ENCODE measurements around the gene GTPBP3. TPM values are rescaled to one million over a fixed set of nuclear protein-coding genes. Genes with fewer than 3 reads are reported as not detected.

GTPBP3 gene
- total RNA-seq, 2 donors from 2014 or later, result 6.0 to 16.8 TPM

DNA sequence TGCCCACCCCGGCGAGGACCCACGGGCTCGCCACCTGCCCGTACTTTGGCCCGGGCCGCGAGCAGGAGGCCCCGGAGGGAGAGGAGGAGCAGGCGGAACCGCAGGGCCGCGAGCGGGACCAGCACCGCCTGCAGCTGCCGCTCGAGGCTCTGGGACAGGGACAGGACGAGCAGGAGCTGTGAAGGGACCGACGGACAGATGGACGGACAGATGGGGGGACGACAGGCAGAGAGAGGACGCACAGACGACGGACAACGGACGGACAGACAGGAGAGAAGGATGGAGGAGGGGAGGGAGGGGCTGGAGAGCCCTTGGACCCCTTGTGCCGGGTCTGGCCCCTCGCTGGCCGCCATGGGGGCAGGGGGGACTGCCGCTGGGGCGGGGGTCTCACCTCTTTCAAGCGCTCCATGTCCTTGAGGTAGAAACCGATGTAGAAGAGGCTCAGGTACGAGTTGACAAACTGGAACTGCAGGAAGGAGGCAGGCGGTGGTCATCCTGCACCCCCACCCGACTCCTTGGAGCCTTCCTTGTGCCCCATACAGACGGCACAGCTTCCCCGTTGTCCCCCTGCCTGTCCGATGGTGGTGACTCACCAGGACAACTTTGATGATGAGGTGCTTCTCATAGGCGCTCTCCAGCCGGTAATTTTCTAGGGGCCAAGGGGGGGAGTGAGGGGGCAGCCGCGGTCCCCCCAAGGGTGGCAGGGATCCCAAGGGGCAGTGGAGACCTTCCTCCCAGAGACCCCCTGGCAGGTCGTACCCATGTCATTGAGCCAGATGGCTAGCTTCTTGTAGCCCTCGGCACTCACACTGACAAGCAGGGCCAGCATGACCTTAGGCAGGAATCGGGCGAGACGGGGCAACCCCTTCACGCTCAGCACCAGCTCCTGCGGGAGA, 7.7 kb upstream of the GTPBP3 start:
- TF ChIP-seq, protein P1, sequence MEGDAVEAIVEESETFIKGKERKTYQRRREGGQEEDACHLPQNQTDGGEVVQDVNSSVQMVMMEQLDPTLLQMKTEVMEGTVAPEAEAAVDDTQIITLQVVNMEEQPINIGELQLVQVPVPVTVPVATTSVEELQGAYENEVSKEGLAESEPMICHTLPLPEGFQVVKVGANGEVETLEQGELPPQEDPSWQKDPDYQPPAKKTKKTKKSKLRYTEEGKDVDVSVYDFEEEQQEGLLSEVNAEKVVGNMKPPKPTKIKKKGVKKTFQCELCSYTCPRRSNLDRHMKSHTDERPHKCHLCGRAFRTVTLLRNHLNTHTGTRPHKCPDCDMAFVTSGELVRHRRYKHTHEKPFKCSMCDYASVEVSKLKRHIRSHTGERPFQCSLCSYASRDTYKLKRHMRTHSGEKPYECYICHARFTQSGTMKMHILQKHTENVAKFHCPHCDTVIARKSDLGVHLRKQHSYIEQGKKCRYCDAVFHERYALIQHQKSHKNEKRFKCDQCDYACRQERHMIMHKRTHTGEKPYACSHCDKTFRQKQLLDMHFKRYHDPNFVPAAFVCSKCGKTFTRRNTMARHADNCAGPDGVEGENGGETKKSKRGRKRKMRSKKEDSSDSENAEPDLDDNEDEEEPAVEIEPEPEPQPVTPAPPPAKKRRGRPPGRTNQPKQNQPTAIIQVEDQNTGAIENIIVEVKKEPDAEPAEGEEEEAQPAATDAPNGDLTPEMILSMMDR (IDR thresholded peaks at IDR 0.05), result no peak
- Histone ChIP-seq H3K27me3 (no peaks in the 10 kb centered on the region), H3K27ac (no peak overlapping the region), H3K4me1 (peaks cover 0 to 38% of the 10 kb centered on the region in 2 donors), H3K4me3 (no peak overlapping the region), H3K36me3 (no peaks in the 10 kb centered on the region), H3K9me3 (no peaks in the 10 kb centered on the region)
- no peak for DNase-seq (ENCODE audit: low spot score)

DNA sequence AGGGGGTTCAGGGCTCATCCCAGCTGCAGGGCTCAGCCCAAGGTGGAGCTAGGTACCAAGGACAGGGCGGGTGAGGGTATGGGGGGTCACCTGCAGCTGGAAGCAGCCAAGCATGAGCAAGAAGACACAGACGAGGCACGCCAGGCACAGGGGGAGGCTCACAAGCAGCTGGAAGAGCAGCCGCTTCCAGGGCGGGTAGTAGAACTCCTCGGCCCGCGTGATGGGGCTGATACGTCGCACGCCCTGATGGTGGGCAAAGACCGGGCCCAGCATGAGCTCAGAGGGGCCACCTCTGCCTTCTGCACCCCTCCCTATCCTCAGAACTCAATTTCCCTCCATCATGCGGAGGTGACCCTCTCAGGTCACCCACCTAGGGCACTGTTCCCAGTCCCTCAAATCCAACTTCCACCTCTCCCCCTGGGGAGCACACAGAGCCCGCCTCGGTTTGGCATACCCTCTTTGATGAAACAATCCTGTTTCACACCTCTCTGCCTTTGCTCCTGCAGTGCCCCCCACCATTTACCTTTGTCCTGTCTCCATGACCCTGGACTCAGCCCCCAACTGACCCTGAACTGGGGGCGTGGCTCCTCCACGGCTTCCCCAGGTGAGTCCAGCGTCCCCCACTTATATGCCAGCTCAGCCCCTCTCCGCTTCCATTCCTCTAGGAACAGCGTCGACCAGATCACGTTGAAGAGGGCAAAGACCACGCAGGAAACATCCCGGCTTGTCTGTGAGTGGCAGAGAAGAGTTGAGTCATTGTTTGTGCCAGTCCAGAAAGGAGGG, 6.9 kb upstream of the GTPBP3 start:
- no peaks in the 10 kb centered on the region for H3K36me3 ChIP-seq
- no peaks in the 10 kb centered on the region for H3K27me3 ChIP-seq
- H3K4me3 ChIP-seq, result no peak overlapping the region
- no peak for DNase-seq (ENCODE audit: low spot score)
- no peak overlapping the region for H3K27ac ChIP-seq
- TF ChIP-seq, protein P1 (IDR thresholded peaks at IDR 0.05), result no peak
- H3K4me1 ChIP-seq, result peaks cover 0 to 38% of the 10 kb centered on the region in 2 donors
- no peaks in the 10 kb centered on the region for H3K9me3 ChIP-seq

DNA sequence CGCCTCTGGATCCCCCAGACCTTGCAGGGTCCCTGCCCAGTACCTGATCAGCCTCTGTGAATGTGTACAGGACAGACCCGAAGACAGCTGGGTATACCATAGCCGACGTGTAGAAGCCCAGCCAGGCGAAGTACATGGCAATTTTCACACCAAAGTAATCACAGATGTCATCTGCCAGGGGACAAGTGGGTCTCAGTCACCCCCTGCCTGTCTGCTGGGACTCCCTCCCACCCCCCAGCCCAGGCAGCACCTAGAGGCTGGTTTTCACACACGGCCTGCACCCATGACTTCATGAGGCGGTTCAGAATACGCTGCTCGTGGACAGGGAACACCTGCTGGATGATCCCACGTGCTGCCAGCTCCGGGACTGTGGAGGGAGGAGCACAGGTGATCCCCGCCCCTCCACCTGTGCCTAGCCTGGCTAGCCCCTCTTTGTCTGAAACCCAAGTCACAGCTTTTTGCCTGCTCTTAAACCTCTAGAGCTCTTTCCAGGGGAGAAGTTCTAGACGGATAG, 6.3 kb upstream of the GTPBP3 start:
- Histone ChIP-seq H3K36me3 (no peaks in the 10 kb centered on the region), H3K4me3 (no peak overlapping the region), H3K9me3 (no peaks in the 10 kb centered on the region), H3K27ac (no peak overlapping the region), H3K27me3 (no peaks in the 10 kb centered on the region), H3K4me1 (peaks cover 0 to 42% of the 10 kb centered on the region in 2 donors)
- TF ChIP-seq, protein P1 (IDR thresholded peaks at IDR 0.05), result no peak
- DNase-seq (ENCODE audit: low spot score), result no peak

DNA sequence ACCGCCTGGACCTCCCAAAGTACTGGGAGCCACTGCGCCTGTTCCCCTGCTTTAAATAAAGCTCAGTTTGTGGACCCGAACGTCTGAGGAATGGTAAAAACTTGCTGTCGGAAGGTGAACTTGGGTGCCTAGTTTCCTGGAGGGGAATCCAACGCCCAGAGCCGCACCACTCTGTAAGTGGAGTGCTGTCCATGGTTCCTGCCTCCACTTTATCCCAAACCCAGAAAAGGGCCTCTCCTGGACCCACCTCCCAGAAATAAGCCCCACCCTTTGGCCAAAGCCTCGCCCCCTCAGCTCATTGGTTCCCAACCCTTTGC, 5.0 kb upstream of the GTPBP3 start:
- TF ChIP-seq, protein P1 (IDR thresholded peaks at IDR 0.05), result no peak
- Histone ChIP-seq H3K27me3 (no peaks in the 10 kb centered on the region), H3K36me3 (no peaks in the 10 kb centered on the region), H3K9me3 (no peaks in the 10 kb centered on the region), H3K4me1 (peaks cover 0 to 41% of the 10 kb centered on the region in 2 donors), H3K27ac (no peak overlapping the region), H3K4me3 (no peak overlapping the region)
- DNase-seq (ENCODE audit: low spot score), result no peak

DNA sequence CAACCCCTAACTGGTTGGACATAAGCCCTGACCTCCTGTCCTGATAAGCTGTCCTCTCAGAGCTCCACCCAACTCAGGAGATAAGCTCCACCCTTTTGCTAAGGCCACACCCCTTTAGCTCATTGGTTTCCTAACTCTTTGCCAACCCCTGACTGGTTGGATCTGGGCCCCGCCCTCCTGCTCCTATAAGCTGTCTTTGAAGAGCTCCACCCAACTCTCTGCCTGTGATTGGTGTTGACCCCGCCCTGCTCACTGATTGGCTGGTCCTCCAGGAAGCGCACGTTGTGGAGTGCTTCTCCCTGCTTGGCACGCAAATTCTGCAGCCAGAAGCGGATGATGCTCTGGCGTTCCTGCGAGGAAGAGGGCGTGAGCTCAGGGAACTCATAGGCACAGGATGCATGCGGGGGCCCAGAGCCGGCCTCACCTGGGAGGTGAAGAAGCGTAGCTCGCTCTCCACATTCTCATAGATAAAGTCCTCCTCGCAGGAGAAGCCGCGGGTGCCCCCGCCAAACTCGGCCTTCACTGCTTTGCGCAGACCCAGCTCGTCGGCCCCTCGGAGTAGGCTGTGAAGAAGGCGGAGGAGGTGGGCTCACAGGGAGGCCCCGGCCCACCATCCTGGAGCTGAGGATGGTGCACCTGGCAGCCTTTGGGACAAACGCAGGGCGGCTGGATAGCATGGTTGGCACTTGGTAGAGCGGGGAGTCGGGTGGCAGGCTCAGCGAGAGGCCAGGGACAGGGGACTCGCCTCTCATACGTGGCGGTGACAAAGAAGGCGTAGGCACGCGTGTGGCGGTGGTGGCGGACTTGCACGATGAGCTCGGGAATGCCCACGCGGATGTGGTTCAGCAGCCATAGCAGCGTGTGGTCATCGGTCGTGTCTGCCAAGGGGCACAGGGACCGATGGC, 4.4 kb upstream of the GTPBP3 start:
- DNase-seq (ENCODE audit: low spot score), result no peak
- Histone ChIP-seq H3K4me3 (no peak overlapping the region), H3K27me3 (no peaks in the 10 kb centered on the region), H3K9me3 (no peaks in the 10 kb centered on the region), H3K27ac (no peak overlapping the region), H3K4me1 (peaks cover 0 to 45% of the 10 kb centered on the region in 2 donors), H3K36me3 (no peaks in the 10 kb centered on the region)
- TF ChIP-seq, protein P1 (IDR thresholded peaks at IDR 0.05), result no peak
